NB4 (cell line): Measurements from ENCODE around the gene MRPL4.
A peak's percentile ranks its signal among the peaks of the same experiment; 100 is the strongest.

Experiments
- DNase-seq: peaks from one replicate; pipeline ENCODE4 v3.0.0; 2010; ENCODE audit warnings: low read depth
- H3K4me3 ChIP-seq: one replicate; pipeline ENCODE4 v1.5.1; 2011; ENCODE audit warnings: mild to moderate bottlenecking, low read depth, low read length, moderate library complexity
- CTCF ChIP-seq: IDR thresholded peaks from one replicate; pipeline ENCODE4 v1.5.1; 2012; ENCODE audit warnings: low read depth, low read length
- MAX ChIP-seq: IDR thresholded peaks from 2 replicates; pipeline ENCODE4 v1.6.1; 2011; ENCODE audit warnings: low read depth, low read length
- MYC ChIP-seq: IDR thresholded peaks from 2 replicates; pipeline ENCODE4 v1.6.1; 2011; ENCODE audit warnings: low read depth, low read length
- POLR2A ChIP-seq: IDR thresholded peaks from 2 replicates; pipeline ENCODE4 v1.6.1; 2011; ENCODE audit warnings: mild to moderate bottlenecking; ENCODE audit not compliant: insufficient read length; ENCODE audit errors: extremely low read depth

The MRPL4 gene

GRCh38 chr19:10220695-10221094 lies 31.3 kb upstream of the MRPL4 start:
- TF ChIP-seq MAX: no peak
- TF ChIP-seq CTCF: no peak
- TF ChIP-seq POLR2A: no peak
- no peak for TF ChIP-seq MYC
- no peak overlapping the region for H3K4me3 ChIP-seq
- no peak for DNase-seq

- DNase-seq: peak; percentile 74
- H3K4me3 ChIP-seq: no peak overlapping the region
- no peak for TF ChIP-seq CTCF
- no peak for TF ChIP-seq MYC
- no peak for TF ChIP-seq MAX
These were observed 29.7 kb upstream of the MRPL4 start for GRCh38 chr19:10222201-10222890.

- TF ChIP-seq MAX (no peak), MYC (no peak), CTCF (no peak), POLR2A (no peak)
- no peak overlapping the region for H3K4me3 ChIP-seq
These were observed 28.4 kb upstream of the MRPL4 start for GRCh38 chr19:10223488-10224213.

GRCh38 chr19:10224337-10224736 lies 27.7 kb upstream of the MRPL4 start:
- H3K4me3 ChIP-seq: no peak overlapping the region
- no peak for DNase-seq
- TF ChIP-seq CTCF (no peak), POLR2A (no peak), MAX (no peak), MYC (no peak)

More at GRCh38 chr19:10223488-10224213, 28.4 kb upstream of the MRPL4 start:
- DNase-seq: no peak

- TF ChIP-seq CTCF (no peak), MAX (no peak), POLR2A (no peak), MYC (no peak)
- no peak for DNase-seq
- no peak overlapping the region for H3K4me3 ChIP-seq
These were observed 26.0 kb upstream of the MRPL4 start for GRCh38 chr19:10226021-10226375.
